Ramos (cell line): ENCODE measurements around the gene FBRSL1.

Source experiments
- in situ Hi-C: fragments of 300-500 bp; cut with MboI; formaldehyde crosslinking; loops from one replicate; pipeline ENCODE4 v1.14.3; 2022; ENCODE audit warnings: low sequenced_read_pairs; ENCODE audit not compliant: unreplicated experiment

The FBRSL1 gene

DNA sequence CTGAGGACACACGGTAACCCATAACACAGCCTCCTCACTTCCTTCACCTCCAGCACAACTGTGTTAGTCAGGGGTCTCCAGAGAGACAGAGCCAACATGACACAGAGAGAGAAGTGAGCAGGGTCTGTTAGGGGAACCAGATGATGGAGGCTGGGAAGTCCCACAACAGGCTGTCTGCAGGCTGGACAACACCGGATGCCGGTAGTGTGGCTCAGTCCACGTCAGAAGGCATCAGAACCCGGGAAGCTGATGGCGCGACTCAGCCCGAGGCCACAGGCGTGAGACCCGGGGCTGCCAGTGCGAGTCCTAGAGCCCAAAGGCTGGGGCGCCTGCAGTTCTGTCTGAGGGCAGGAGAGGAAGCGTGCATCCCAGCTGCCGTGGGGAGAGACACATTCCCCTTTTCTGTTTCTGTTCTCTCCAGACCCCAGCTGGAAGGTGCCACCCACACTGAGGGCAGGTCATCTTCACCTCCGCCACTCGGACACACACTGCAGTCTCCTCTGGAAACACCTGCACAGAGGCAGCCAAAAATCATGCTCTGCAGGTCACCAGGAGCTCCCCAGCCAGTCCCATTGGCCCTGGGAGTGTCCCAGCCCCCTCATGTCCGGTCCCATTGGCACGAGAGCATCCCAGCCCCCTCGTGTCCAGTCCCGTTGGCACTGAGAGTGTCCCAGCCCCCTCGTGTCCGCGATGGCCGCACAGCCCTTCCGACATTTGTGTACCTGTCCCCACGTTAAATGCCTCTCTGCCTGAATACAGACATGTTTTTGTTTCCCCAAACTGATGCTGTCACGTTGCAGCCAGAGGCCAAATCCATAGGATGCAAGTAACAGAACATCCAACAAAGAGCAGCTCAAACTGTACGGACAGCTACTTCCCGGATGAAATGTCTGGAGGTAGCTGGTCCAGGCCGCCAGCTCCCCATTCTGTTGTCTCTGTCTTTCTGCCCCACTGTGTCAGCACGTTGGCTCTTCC, 7.9 kb upstream of the FBRSL1 start:
- in situ Hi-C loops = no loop called here

DNA sequence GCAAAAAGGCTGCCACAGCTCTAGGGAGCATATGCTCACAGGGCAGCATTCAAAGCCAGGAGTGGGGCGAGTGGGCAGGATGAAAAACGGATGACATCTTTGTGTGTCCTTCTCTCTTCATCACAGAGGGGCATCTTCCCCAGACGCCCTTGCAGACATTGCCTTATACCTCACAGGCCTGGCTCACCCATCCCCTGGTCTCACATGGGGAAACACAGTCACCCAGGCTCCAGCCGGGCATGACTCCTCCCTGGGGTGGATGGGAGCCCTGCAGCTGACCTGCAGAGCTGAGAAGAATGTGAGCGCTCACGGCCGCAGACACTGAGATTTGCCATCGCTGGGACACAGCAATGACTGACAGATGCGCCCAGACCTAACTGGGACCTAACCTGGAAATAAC, 7.2 kb upstream of the FBRSL1 start:
- in situ Hi-C loops = no loop called here

DNA sequence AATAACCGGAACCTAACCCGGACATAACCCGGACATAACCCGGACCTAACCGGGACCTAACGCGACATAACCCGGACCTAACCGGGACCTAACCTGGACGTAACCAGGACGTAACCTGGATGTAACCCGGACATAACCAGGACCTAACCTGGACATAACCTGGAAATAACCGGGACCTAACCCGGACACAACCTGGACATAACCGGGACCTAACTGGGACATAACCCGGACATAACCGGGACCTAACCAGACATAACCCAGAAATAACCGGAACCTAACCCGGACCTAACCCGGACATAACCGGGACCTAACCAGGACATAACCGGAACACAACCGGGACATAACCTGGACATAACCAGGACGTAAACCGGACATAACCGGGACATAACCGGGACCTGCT, 6.7 kb upstream of the FBRSL1 start:
- in situ Hi-C loops = no loop called here

DNA sequence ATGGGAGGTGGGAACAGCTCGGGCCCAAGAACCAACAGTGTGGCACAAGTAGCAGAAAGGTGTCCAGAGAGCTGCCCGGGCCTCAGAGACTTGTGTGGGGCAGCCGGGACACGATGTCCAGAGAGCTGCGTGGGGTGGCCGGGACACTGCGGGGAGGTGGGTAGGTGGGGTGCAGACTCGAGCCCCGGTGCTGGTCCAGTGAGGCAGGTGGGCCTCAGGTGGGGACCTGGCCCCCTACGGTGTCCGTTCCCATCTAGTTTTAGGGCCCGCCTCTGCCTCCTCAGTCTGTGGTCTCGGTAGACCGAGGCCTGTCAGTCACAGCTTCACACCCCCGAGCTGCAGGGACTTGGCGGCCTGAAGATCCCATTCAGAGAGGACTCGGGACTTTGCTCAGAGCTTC, 6.3 kb upstream of the FBRSL1 start:
- in situ Hi-C loops = no loop called here

- in situ Hi-C loops = no loop called here
These were observed 5.6 kb upstream of the FBRSL1 start for GRCh38 chr12:132484183-132484890.

GRCh38 chr12:132484891-132485441, 5.0 kb upstream of the FBRSL1 start:
- in situ Hi-C loops = no loop called here

DNA sequence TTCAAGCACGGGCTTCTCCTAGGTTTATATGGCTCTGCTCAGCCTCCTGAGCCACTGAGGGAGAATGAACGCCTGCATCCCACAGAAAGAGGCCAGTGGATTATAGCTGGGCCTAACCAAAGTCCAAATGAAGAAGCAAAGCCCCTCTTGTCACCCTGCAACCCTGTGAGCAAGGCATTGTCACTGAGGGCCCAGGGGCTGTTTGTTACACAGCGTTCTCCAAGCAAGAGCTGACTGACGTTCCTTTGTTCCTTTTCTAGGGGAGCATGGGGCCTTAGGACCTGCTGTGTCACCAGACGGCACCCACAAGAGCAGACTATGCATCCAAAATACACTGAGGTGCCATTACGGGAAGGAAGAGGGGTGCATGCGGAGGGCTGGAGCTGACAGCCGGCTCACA, 4.3 kb upstream of the FBRSL1 start:
- in situ Hi-C loops = no loop called here

DNA sequence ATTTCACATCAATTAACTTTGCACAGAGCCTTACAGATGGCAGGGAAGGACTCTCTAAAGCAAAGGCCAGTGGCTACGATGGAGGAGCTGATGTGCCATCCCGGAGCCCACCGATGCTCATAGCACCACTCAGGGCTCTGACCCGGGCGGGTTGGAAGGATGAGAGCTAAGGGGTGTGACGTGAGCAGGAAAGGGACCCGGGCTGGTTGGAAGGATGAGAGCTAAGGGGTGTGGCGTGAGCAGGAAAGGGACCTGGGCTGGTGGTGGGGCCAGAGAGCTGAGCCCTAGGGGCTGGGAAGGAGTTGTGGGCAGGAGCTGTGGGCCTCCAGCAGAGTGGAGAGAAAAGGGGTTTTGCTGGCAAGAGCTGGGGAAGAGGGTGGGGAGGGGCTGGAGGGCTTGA, 3.8 kb upstream of the FBRSL1 start:
- in situ Hi-C loops = no loop called here

DNA sequence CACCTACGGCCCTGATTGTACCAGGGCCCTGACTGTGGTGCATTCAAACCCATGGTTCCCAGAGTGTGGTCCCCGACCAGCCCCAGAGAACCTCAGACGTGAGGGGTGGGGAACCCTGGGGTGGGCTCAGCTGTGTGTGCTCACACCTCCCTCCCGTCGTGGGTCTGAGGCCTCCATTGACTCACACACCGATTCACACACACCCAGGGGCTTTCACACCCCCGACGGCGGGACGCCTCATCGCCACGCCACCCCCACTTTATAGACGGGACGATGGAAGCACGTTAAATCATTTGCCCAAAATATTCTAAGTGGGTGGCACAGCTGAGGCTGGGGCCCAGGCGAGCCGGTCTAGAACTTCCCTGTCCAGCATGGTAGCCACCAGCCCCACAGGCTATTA, 3.4 kb upstream of the FBRSL1 start:
- in situ Hi-C loops = no loop called here

DNA sequence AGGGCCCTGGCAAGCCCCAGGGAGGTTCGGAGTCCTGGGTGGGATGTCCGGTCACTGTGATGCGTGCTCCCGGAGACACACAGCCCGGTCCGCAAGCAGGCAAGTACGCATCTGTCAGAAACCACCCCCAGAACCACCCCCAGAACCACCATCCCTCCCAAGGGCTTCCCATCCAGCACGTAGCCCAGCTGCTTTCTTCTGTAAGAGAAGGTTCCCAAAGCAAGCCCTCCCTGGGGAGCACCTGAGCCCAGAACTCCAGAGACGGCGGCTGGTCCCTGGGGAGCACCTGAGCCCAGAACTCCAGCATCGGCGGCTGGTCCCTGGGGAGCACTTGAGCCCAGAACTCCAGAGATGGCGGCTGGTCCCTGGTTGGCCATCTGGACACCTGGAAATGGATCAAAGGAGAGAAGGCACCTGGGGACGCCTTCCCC, 2.6 kb upstream of the FBRSL1 start:
- in situ Hi-C loops = no loop called here

DNA sequence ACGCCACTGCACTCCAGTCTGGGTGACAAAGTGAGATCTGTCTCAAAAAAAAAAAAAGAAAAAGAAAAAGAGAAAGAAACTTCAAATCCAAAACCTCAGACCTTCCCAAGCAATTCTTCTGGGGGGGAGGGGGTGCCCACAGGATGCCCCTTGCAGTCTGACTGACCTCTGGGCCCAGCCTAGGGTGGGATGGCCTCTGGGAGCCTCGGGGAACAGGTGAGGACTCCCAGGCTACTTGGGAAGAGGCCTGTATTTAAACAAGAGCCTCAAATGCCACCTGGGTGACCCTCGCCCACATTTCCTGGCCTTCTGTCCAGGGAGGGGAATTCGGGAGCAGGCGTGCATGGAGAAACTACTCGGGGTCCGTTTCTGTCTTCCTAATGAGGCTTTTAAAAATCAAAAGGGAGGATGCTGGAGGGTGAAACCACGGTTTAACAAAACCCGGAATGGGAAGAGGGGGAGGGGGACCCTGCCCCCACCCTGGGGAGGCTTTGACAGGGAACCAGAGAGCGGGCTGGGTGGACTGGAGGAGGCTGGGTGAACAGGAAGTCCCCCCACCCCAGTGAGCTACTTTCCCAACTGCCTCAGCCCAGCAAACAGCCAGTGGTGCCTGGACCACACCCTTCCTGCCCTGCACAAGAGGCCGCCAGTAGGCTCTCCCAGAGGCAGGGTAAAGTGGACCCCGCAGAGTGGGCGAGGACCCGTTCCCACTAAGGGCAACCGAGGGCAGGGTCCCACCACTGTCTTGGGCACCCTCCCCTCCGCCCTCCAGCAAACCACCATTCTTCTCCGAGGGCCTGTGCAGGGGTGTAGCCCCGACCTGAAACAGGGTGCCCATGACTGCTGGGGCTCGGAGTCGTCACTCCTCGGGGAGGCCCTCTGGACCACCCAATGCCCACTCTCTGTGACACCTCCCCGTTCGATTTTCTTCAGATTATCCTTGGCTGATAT, 1.5 kb upstream of the FBRSL1 start:
- in situ Hi-C loops = no loop called here

DNA sequence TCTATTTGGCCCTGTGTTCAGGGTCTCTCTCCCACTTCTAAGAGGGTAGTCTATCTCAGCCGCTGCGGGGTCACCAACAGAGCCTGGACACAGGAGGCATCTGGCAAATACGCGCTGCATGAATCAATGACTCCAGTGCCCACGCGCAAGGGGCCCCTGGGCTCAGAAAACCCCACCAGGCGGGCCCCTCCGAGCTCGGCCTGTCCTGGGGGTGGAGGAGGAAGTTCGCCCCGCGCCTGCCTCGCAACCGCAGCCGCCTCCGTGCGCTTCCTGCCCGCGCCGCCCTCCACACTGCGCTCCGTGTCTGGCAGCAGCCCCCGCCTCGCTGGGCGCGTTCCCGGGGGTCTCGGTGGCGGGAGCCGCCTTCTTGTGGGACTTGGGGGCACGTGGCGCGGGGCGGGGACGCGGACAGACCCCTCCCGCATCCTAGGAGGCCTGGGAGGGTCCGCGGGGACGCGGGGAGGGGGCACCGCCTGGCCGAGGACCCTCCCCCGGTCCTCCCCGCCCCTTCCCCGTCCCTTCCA, 811 bp upstream of the FBRSL1 start:
- in situ Hi-C loops = no loop called here

DNA sequence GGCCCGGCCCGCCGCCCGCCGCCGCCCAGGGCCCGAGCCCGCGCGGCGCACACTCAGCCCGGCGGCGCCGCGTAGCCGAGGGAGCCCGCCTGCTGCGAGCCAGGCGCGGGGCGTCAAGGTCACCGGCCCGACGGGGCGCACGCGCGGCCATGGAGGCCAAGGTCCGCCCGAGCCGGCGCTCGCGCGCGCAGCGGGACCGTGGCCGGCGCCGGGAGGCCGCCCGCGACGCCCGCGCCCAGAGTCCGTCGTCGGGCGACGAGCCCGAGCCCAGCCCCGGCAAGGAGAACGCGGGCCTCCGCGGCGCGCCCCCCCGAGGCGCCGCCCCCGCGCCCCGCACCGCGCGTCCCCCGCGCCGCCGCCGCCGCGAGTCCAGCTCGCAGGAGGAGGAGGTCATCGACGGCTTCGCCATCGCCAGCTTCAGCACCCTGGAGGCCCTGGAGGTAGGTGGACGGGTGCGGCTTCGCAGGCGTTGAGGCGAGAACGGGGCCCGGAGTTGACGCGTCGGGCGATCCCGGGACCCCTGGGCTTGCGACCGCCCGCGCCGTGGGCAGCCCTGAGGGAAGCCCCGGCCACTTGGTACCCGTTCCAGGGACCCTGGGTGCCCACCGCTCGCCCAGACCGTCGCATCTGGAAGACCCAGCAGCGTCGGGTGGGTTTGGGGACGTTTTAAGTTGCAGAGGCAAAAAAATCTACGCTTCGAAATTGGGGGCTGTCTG, 629 bp downstream of the FBRSL1 start:
- in situ Hi-C loops = no loop called here

DNA sequence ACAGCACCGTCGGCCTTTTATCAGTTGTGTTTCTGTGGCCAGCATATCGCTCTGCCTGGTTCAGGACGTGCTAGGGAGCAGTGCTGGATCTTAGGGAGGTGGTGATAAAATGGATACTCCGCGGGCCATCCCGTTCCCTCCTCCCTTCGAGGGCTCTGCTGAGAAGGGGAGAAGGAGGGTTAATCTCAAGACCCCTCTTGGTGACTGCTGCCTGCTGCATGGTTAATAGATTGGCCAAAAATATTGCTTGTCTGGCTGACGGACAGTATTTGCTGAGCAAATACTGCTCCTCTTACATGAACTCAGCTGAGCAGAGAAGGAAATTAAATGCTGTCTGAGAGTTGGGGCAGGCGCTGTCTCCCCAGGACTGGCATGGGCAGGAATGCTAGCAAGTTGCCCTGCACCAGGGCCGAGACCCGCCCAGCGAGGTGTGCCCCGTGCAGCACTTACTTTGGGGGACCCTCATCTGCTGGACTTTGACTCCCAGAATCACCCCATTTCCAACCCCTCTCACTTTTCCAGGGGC, 1.2 kb downstream of the FBRSL1 start:
- in situ Hi-C loops = no loop called here

- in situ Hi-C loops = no loop called here
These were observed 1.9 kb downstream of the FBRSL1 start for GRCh38 chr12:132491761-132492378.

DNA sequence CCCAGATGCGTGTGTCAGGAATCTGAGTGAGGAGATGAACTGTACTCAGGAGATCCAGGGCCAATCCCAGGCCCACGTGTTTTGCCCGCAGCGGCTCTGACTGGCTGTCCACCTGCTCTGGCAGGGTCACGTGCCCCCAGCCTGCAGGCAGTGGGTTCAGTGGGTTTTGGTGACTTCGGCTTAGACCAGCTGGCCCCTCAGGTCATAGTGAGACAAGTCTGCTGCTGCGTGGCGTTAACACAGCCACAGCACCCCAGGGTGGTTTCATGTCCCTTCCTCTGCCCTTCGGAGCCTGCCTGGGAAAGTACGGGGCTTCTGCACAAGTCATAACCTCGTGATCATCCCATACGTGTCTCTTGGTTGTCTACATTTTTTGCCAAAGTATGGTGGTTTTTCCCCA, 2.6 kb downstream of the FBRSL1 start:
- in situ Hi-C loops = no loop called here

DNA sequence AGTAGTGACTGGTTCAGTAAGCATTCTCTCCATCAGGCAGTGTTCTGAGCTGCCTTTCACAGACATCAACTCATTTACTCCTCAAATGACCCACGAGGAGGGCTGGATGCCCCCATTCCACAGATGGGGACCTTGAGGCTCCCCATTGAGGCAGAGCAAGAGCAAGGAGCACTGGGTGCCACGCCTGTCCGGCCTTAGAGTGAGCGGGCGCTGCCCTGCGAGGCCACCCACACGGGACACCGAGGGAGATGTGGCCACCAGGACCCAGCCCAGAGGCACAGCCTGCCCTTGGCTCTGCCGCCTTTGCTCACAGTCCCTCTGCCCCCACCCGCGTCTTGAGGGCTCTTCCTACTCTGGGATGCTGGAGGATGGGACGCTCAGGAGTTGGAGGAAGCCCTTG, 3.0 kb downstream of the FBRSL1 start:
- in situ Hi-C loops = no loop called here

- in situ Hi-C loops = no loop called here
These were observed 3.7 kb downstream of the FBRSL1 start for GRCh38 chr12:132493482-132494178.
